Neural progenitor cell (in vitro differentiated cells): Measurements from ENCODE around the gene H2BK1. TPM values are rescaled to one million over a fixed set of nuclear protein-coding genes. Genes with fewer than 3 reads are reported as not detected.

Experiments used
- DNase-seq: peaks from one replicate; pipeline ENCODE4 v3.0.0-alpha.2; 2016; ENCODE audit warnings: low spot score
- H2AFZ ChIP-seq: fragments of 200-600 bp; sonication (generic); replicated peaks from 2 replicates; pipeline ENCODE4 v1.6.1; 2016; ENCODE audit warnings: antibody characterized with exemption
- H3F3A ChIP-seq: fragments of 200-600 bp; sonication (generic); 2 replicates; pipeline ENCODE4 v1.6.1; 2016; ENCODE audit warnings: antibody characterized with exemption, low read depth
- H3K27ac ChIP-seq: fragments of 200-600 bp; sonication (generic); 2 replicates; pipeline ENCODE4 v1.5.1; 2016; ENCODE audit warnings: mild to moderate bottlenecking
- H3K27me3 ChIP-seq: fragments of 200-600 bp; sonication (generic); 2 replicates; pipeline ENCODE4 v1.6.1; 2016; ENCODE audit warnings: mild to moderate bottlenecking, moderate library complexity
- H3K36me3 ChIP-seq: fragments of 200-600 bp; sonication (generic); 2 replicates; pipeline ENCODE4 v1.5.1; 2016
- H3K4me1 ChIP-seq: fragments of 200-600 bp; sonication (generic); 2 replicates; pipeline ENCODE4 v1.6.1; 2016; ENCODE audit warnings: mixed run types
- H3K4me2 ChIP-seq: fragments of 200-600 bp; sonication (generic); 2 replicates; pipeline ENCODE4 v1.6.1; 2016
- H3K4me3 ChIP-seq: fragments of 200-600 bp; sonication (generic); 2 replicates; pipeline ENCODE4 v1.5.1; 2016
- H3K79me2 ChIP-seq: fragments of 200-600 bp; sonication (generic); 2 replicates; pipeline ENCODE4 v1.6.1; 2016; ENCODE audit warnings: low read depth
- H3K9ac ChIP-seq: fragments of 200-600 bp; sonication (generic); 2 replicates; pipeline ENCODE4 v1.6.1; 2016
- H3K9me3 ChIP-seq: fragments of 200-600 bp; sonication (generic); 2 replicates; pipeline ENCODE4 v1.5.1; 2016; ENCODE audit warnings: low read depth
- H4K20me1 ChIP-seq: fragments of 200-600 bp; sonication (generic); 2 replicates; pipeline ENCODE4 v1.6.1; 2016; ENCODE audit warnings: low read depth
- H3K27ac Mint-ChIP-seq: 3 replicates; pipeline ENCODE4 v1.8.0; 2021; ENCODE audit warnings: mixed read lengths
- H3K27me3 Mint-ChIP-seq: 2 replicates; pipeline ENCODE4 v1.8.0; 2022; ENCODE audit warnings: low read depth, mild to moderate bottlenecking, inconsistent platforms, moderate library complexity, mixed read lengths; ENCODE audit not compliant: insufficient read depth
- H3K36me3 Mint-ChIP-seq: 3 replicates; pipeline ENCODE4 v1.8.0; 2021; ENCODE audit warnings: mixed read lengths
- H3K4me1 Mint-ChIP-seq: 3 replicates; pipeline ENCODE4 v1.8.0; 2021; ENCODE audit warnings: mixed read lengths
- H3K4me3 Mint-ChIP-seq: 3 replicates; pipeline ENCODE4 v1.8.0; 2021; ENCODE audit warnings: mild to moderate bottlenecking, moderate library complexity, mixed read lengths
- H3K9me3 Mint-ChIP-seq: 3 replicates; pipeline ENCODE4 v1.8.0; 2020; ENCODE audit warnings: mixed read lengths
- EZH2 ChIP-seq: fragments of 200-600 bp; sonication (generic); IDR thresholded peaks from 2 replicates; pipeline ENCODE4 v1.6.1; 2017; ENCODE audit warnings: antibody characterized with exemption, mild to moderate bottlenecking, moderate library complexity
- EZH2phosphoT487 ChIP-seq: fragments of 200-600 bp; sonication (generic); IDR thresholded peaks from 2 replicates; pipeline ENCODE4 v1.6.1; 2017; ENCODE audit warnings: antibody characterized with exemption
- total RNA-seq: library from RNA; depleted of rRNA; stranded (reverse); fragments of >200 nt; gene quantifications from 2 replicates; pipeline ENCODE4 v1.2.3, GENCODE V29; 2015; ENCODE audit warnings: low replicate concordance
- TF ChIP-seq, protein P1 (sequence below): fragments of 200-600 bp; sonication (generic); IDR thresholded peaks from 2 replicates; pipeline ENCODE4 v1.5.1; 2017; ENCODE audit warnings: antibody characterized with exemption, mild to moderate bottlenecking

Gene H2BK1
- total RNA-seq, 1 donor from 2014 or later = not detected

DNA sequence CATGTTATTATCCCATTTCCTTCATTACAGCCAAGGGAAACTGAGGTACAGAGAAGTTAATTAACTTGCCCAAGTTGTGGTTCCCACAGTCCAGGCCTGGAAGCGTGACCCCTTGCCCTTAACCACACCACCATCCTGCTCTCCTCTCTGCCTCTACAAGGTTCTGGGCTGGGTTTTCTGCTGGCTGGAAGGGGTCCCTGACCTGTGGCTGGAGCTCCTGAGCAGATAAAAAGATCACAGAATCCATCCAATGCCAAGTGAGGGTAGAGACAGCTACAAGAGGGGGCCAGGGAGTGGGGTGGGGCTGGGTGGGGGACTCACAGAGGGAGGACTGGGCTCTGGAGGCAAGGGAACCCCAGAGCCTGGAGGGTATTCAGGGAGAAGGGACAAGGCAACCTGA is 33.0 kb downstream of the H2BK1 start:
- H3K27ac ChIP-seq = no peak overlapping the region
- no peaks in the 10 kb centered on the region for H3K36me3 ChIP-seq
- H3K4me1 Mint-ChIP-seq = peaks cover 1% of the 10 kb centered on the region
- peaks cover under 1% of the 10 kb centered on the region for H3F3A ChIP-seq
- DNase-seq = no peak
- no peaks in the 10 kb centered on the region for H3K79me2 ChIP-seq
- no peak overlapping the region for H3K9ac ChIP-seq
- no peaks in the 10 kb centered on the region for H4K20me1 ChIP-seq
- H3K27me3 Mint-ChIP-seq = peaks cover 24% of the 10 kb centered on the region
- no peaks in the 10 kb centered on the region for H3K4me1 ChIP-seq
- H3K27ac Mint-ChIP-seq = no peak overlapping the region
- H3K27me3 ChIP-seq = peaks cover 56% of the 10 kb centered on the region
- H3K9me3 Mint-ChIP-seq = peaks cover 22% of the 10 kb centered on the region
- H3K9me3 ChIP-seq = no peaks in the 10 kb centered on the region
- TF ChIP-seq, protein P1, sequence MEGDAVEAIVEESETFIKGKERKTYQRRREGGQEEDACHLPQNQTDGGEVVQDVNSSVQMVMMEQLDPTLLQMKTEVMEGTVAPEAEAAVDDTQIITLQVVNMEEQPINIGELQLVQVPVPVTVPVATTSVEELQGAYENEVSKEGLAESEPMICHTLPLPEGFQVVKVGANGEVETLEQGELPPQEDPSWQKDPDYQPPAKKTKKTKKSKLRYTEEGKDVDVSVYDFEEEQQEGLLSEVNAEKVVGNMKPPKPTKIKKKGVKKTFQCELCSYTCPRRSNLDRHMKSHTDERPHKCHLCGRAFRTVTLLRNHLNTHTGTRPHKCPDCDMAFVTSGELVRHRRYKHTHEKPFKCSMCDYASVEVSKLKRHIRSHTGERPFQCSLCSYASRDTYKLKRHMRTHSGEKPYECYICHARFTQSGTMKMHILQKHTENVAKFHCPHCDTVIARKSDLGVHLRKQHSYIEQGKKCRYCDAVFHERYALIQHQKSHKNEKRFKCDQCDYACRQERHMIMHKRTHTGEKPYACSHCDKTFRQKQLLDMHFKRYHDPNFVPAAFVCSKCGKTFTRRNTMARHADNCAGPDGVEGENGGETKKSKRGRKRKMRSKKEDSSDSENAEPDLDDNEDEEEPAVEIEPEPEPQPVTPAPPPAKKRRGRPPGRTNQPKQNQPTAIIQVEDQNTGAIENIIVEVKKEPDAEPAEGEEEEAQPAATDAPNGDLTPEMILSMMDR = no peak
- TF ChIP-seq EZH2 (no peak), EZH2phosphoT487 (no peak)
- H3K4me3 ChIP-seq = no peak overlapping the region
- no peak overlapping the region for H3K4me3 Mint-ChIP-seq
- H3K4me2 ChIP-seq = no peak overlapping the region
- H3K36me3 Mint-ChIP-seq = no peaks in the 10 kb centered on the region
- no peak overlapping the region for H2AFZ ChIP-seq

DNA sequence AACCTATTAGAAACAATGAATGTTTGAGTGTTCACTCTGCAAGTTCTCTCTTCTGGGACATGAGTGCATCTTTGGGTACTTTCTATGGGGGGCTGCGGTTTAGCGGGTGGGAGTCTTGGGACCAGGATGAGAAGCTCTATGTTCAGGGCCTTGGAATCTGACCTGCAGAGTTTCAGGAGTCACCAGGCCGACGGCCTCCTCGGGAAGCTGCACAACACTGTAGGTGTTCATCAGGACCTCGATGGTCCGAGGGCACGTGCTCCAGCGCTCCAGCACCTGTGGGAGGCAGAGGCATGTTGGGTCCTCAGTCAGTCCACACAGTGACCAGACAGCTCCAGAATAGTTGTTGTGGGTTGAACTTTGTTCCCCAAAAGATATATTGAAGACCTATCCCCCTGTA is 33.9 kb downstream of the H2BK1 start:
- H4K20me1 ChIP-seq = no peaks in the 10 kb centered on the region
- no peaks in the 10 kb centered on the region for H3K36me3 ChIP-seq
- H3K4me2 ChIP-seq = no peak overlapping the region
- TF ChIP-seq EZH2phosphoT487 = no peak
- TF ChIP-seq EZH2 = no peak
- TF ChIP-seq, protein P1 = no peak
- no peaks in the 10 kb centered on the region for H3K4me1 ChIP-seq
- H3K79me2 ChIP-seq = no peaks in the 10 kb centered on the region
- peaks cover 30% of the 10 kb centered on the region for H3K27me3 Mint-ChIP-seq
- DNase-seq = no peak
- no peak overlapping the region for H3K4me3 ChIP-seq
- peaks cover 4% of the 10 kb centered on the region for H3F3A ChIP-seq
- H3K36me3 Mint-ChIP-seq = no peaks in the 10 kb centered on the region
- no peak overlapping the region for H3K9ac ChIP-seq
- no peak overlapping the region for H3K27ac Mint-ChIP-seq
- peaks cover 3% of the 10 kb centered on the region for H3K4me1 Mint-ChIP-seq
- no peaks in the 10 kb centered on the region for H3K9me3 ChIP-seq
- no peak overlapping the region for H3K27ac ChIP-seq
- peaks cover 22% of the 10 kb centered on the region for H3K9me3 Mint-ChIP-seq
- no peak overlapping the region for H2AFZ ChIP-seq
- H3K27me3 ChIP-seq = peaks cover 66% of the 10 kb centered on the region
- no peak overlapping the region for H3K4me3 Mint-ChIP-seq

DNA sequence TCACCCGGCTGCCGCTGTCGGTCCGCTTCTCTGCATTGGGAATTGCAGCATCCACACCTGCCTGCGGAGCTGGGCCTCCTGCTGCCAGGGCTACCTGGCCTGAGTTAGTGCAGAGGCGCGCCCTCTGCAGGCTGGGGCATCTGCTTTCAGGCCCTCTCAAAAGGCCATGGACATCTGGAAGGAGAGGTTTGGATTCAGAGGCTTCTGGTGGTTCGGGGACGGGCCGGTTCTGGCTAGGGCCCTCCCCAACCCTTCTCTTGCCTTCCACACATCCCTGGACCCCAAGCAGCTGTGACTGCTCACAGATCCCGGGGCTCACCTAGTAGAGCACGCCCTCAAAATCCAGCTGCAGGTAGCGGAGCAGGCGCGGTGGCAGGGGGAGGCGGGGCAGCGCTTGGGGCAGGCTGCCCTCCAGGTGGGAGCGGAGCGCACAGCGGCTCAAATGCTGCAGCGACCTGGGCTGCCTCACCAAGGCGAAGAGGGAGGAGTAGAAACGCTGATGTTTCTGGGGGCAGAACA is 34.4 kb downstream of the H2BK1 start:
- Mint-ChIP-seq H3K4me3 (no peak overlapping the region), H3K9me3 (peaks cover 22% of the 10 kb centered on the region), H3K27me3 (peaks cover 35% of the 10 kb centered on the region), H3K4me1 (peaks cover 3% of the 10 kb centered on the region), H3K36me3 (no peaks in the 10 kb centered on the region), H3K27ac (no peak overlapping the region)
- no peaks in the 10 kb centered on the region for H3K36me3 ChIP-seq
- no peak overlapping the region for H3K4me3 ChIP-seq
- H3K79me2 ChIP-seq = no peaks in the 10 kb centered on the region
- no peaks in the 10 kb centered on the region for H4K20me1 ChIP-seq
- TF ChIP-seq, protein P1 = peak; percentile 14
- TF ChIP-seq EZH2 = no peak
- no peak for TF ChIP-seq EZH2phosphoT487
- no peaks in the 10 kb centered on the region for H3K4me1 ChIP-seq
- H3K27me3 ChIP-seq = peaks cover 71% of the 10 kb centered on the region
- no peak overlapping the region for H2AFZ ChIP-seq
- H3K9ac ChIP-seq = no peak overlapping the region
- peaks cover 4% of the 10 kb centered on the region for H3F3A ChIP-seq
- no peaks in the 10 kb centered on the region for H3K9me3 ChIP-seq
- H3K27ac ChIP-seq = no peak overlapping the region
- DNase-seq = no peak
- no peak overlapping the region for H3K4me2 ChIP-seq
